SHP77 (cell line): ENCODE results near the gene ZNF711.
A peak's percentile ranks its signal among the peaks of the same experiment; 100 is the strongest.
"Not testable (repeated sequence)": the region's sequence is repeated elsewhere in the genome, so short reads cannot be mapped to it uniquely, and the experiment has no call there.

Experiments
- DNase-seq, 2 experiments: peaks; one replicate each; lab custom pipeline; 2025; lab: John Stamatoyannopoulos, UW

Gene ZNF711

GRCh38 chrX:85243761-85244449 is at the start of gene ZNF711, which contains the start of gene SATL1:
TSS of gene ZNF711 (plus strand) at chrX:85243991. CDS start at chrX:85247573, 3,582 bp downstream.
TSS of gene SATL1 (minus strand) at chrX:85243779. CDS start at chrX:85108968, 134,811 bp downstream.
- DNase-seq: peak; percentile 80

- no peak for DNase-seq
These were observed 47.5 kb upstream of the ZNF711 start for GRCh38 chrX:85196319-85196718.

- no peak for DNase-seq
These were observed 40.3 kb upstream of the ZNF711 start for GRCh38 chrX:85203461-85203970.

- no peak for DNase-seq
These were observed 29.8 kb upstream of the ZNF711 start for GRCh38 chrX:85213792-85214530.

- no peak for DNase-seq
These were observed 27.8 kb upstream of the ZNF711 start for GRCh38 chrX:85215946-85216345.

- DNase-seq: no peak
These were observed 22.4 kb upstream of the ZNF711 start for GRCh38 chrX:85221361-85221760.

- no peak for DNase-seq
These were observed 20.4 kb upstream of the ZNF711 start for GRCh38 chrX:85223359-85223758.

GRCh38 chrX:85243155-85243554 is 636 bp upstream of the ZNF711 start:
- DNase-seq: no peak

- peak; percentile 8 to 12 for DNase-seq
These were observed 840 bp downstream of the ZNF711 start for GRCh38 chrX:85244450-85245211.

GRCh38 chrX:85285286-85285685 is 41.5 kb downstream of the ZNF711 start:
- DNase-seq: not testable (repeated sequence)

GRCh38 chrX:85288992-85289723 is 45.4 kb downstream of the ZNF711 start:
- DNase-seq: no peak

GRCh38 chrX:85303544-85303943 is 59.8 kb downstream of the ZNF711 start:
- DNase-seq: no peak

GRCh38 chrX:85309717-85310116 is 65.9 kb downstream of the ZNF711 start:
- DNase-seq: no peak

GRCh38 chrX:85311348-85311747 is 67.6 kb downstream of the ZNF711 start:
- DNase-seq: not testable (repeated sequence)
